IPS-20b (cell line): Measurements from ENCODE around the gene HECTD4.
"Not testable (repeated sequence)": the region's sequence is repeated elsewhere in the genome, so short reads cannot be mapped to it uniquely, and the experiment has no call there.

Experiments
- H3K27ac ChIP-seq: one replicate; pipeline ENCODE4 v1.5.1; 2013; ENCODE audit warnings: low read length
- H3K27me3 ChIP-seq: 2 replicates; pipeline ENCODE4 v1.6.1; 2013; ENCODE audit warnings: mild to moderate bottlenecking, low read length, inconsistent platforms; ENCODE audit not compliant: insufficient read depth
- H3K36me3 ChIP-seq: 2 replicates; pipeline ENCODE4 v1.6.1; 2013; ENCODE audit warnings: low read depth, mild to moderate bottlenecking, inconsistent platforms, low read length, moderate library complexity; ENCODE audit not compliant: insufficient read depth
- H3K4me1 ChIP-seq: 2 replicates; pipeline ENCODE4 v1.6.1; 2013; ENCODE audit warnings: mild to moderate bottlenecking, control low read depth, inconsistent platforms, low read length, moderate library complexity; ENCODE audit not compliant: insufficient read depth
- H3K4me3 ChIP-seq: 2 replicates; pipeline ENCODE4 v1.5.1; 2013; ENCODE audit warnings: mild to moderate bottlenecking, low read length, inconsistent platforms
- H3K9ac ChIP-seq: 2 replicates; pipeline ENCODE4 v1.6.1; 2013; ENCODE audit warnings: low read depth, mild to moderate bottlenecking, inconsistent platforms, low read length, moderate library complexity
- H3K9me3 ChIP-seq: 2 replicates; pipeline ENCODE4 v1.6.1; 2013; ENCODE audit warnings: mild to moderate bottlenecking, low read depth, low read length, inconsistent platforms; ENCODE audit not compliant: insufficient read depth

HECTD4 gene

GRCh38 chr12:112401054-112401453 is 18.8 kb upstream of the HECTD4 start:
- Histone ChIP-seq H3K4me3 (no peak overlapping the region), H3K27ac (no peak overlapping the region), H3K36me3 (peaks cover 22% of the 10 kb centered on the region), H3K27me3 (no peaks in the 10 kb centered on the region), H3K9me3 (no peaks in the 10 kb centered on the region), H3K4me1 (no peaks in the 10 kb centered on the region), H3K9ac (no peak overlapping the region)

- Histone ChIP-seq H3K9me3 (no peaks in the 10 kb centered on the region), H3K9ac (no peak overlapping the region), H3K27me3 (no peaks in the 10 kb centered on the region)
These were observed 11.1 kb upstream of the HECTD4 start for GRCh38 chr12:112393328-112393727.

GRCh38 chr12:112389922-112390654 is 7.9 kb upstream of the HECTD4 start:
- not testable (repeated sequence) for H3K9me3 ChIP-seq, H3K9ac ChIP-seq, H3K4me1 ChIP-seq, H3K36me3 ChIP-seq, H3K4me3 ChIP-seq, H3K27me3 ChIP-seq, H3K27ac ChIP-seq

More at GRCh38 chr12:112393328-112393727, 11.1 kb upstream of the HECTD4 start:
- H3K4me3 ChIP-seq: no peak overlapping the region
- H3K4me1 ChIP-seq: no peaks in the 10 kb centered on the region
- H3K27ac ChIP-seq: no peak overlapping the region
- H3K36me3 ChIP-seq: no peaks in the 10 kb centered on the region

GRCh38 chr12:112389228-112389627 is 7.0 kb upstream of the HECTD4 start:
- no peak overlapping the region for H3K4me3 ChIP-seq
- no peaks in the 10 kb centered on the region for H3K9me3 ChIP-seq
- H3K4me1 ChIP-seq: no peaks in the 10 kb centered on the region
- H3K36me3 ChIP-seq: no peaks in the 10 kb centered on the region
- H3K27ac ChIP-seq: no peak overlapping the region
- no peak overlapping the region for H3K9ac ChIP-seq
- H3K27me3 ChIP-seq: no peaks in the 10 kb centered on the region

- Histone ChIP-seq H3K36me3 (no peaks in the 10 kb centered on the region), H3K27ac (no peak overlapping the region)
These were observed 4.5 kb upstream of the HECTD4 start for GRCh38 chr12:112386726-112387125.

GRCh38 chr12:112382866-112383265 is 635 bp upstream of the HECTD4 start:
- H3K36me3 ChIP-seq: no peaks in the 10 kb centered on the region
- H3K27ac ChIP-seq: no peak overlapping the region
- no peaks in the 10 kb centered on the region for H3K27me3 ChIP-seq
- no peaks in the 10 kb centered on the region for H3K9me3 ChIP-seq
- H3K9ac ChIP-seq: peak overlapping the region; percentile 38; the same call in 1 of the 2 replicates
- no peaks in the 10 kb centered on the region for H3K4me1 ChIP-seq
- peak overlapping the region; percentile 59; the same call in 1 of the 2 replicates for H3K4me3 ChIP-seq

More at GRCh38 chr12:112386726-112387125, 4.5 kb upstream of the HECTD4 start:
- H3K9me3 ChIP-seq: no peaks in the 10 kb centered on the region
- no peak overlapping the region for H3K9ac ChIP-seq
- H3K4me3 ChIP-seq: no peak overlapping the region
- no peaks in the 10 kb centered on the region for H3K4me1 ChIP-seq
- no peaks in the 10 kb centered on the region for H3K27me3 ChIP-seq

DNA sequence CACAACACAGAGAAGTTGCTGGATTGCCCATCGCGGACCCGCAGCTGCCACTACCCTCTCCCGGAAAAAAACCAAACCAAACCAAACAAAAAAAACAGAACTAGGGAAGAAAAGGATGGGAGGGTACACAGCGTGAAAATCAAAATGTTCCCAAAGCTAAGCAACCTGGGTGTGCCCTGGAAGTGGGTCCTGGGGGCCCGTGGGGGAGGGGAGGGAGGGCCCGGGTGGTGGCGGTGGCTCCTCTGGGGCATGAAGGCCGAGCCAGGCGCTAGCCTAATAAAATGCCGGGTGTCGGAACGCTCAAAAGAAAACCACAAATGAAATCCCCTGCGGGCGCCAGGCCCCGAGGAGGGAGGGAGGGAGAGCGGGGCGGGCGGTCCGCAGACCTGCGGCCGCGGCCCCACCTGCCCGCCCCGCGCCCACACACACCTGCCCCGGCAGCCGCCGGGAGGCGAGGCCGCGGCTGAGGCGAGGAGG is 787 bp downstream of the HECTD4 start:
- Histone ChIP-seq H3K9me3 (no peaks in the 10 kb centered on the region), H3K9ac (peak overlapping the region; percentile 76; the same call in 1 of the 2 replicates), H3K36me3 (no peaks in the 10 kb centered on the region)

GRCh38 chr12:112380663-112381405 is 1.4 kb downstream of the HECTD4 start:
- Histone ChIP-seq H3K4me3 (peak overlapping the region; percentile 88), H3K4me1 (no peaks in the 10 kb centered on the region), H3K27me3 (no peaks in the 10 kb centered on the region), H3K9me3 (no peaks in the 10 kb centered on the region), H3K36me3 (no peaks in the 10 kb centered on the region), H3K9ac (peak overlapping the region; percentile 76; the same call in 1 of the 2 replicates), H3K27ac (no peak overlapping the region)

More for the DNA sequence above, 787 bp downstream of the HECTD4 start:
- Histone ChIP-seq H3K27ac (no peak overlapping the region), H3K4me1 (no peaks in the 10 kb centered on the region), H3K4me3 (peak overlapping the region; percentile 88), H3K27me3 (no peaks in the 10 kb centered on the region)

GRCh38 chr12:112375105-112375504 is 7.1 kb downstream of the HECTD4 start:
- no peaks in the 10 kb centered on the region for H3K9me3 ChIP-seq
- no peaks in the 10 kb centered on the region for H3K36me3 ChIP-seq
- no peaks in the 10 kb centered on the region for H3K4me1 ChIP-seq
- no peak overlapping the region for H3K27ac ChIP-seq
- H3K9ac ChIP-seq: no peak overlapping the region
- H3K4me3 ChIP-seq: no peak overlapping the region
- no peaks in the 10 kb centered on the region for H3K27me3 ChIP-seq

GRCh38 chr12:112374166-112374740 is 8.0 kb downstream of the HECTD4 start:
- Histone ChIP-seq H3K4me1 (no peaks in the 10 kb centered on the region), H3K27ac (no peak overlapping the region), H3K27me3 (no peaks in the 10 kb centered on the region), H3K36me3 (no peaks in the 10 kb centered on the region), H3K4me3 (no peak overlapping the region), H3K9ac (no peak overlapping the region), H3K9me3 (no peaks in the 10 kb centered on the region)

DNA sequence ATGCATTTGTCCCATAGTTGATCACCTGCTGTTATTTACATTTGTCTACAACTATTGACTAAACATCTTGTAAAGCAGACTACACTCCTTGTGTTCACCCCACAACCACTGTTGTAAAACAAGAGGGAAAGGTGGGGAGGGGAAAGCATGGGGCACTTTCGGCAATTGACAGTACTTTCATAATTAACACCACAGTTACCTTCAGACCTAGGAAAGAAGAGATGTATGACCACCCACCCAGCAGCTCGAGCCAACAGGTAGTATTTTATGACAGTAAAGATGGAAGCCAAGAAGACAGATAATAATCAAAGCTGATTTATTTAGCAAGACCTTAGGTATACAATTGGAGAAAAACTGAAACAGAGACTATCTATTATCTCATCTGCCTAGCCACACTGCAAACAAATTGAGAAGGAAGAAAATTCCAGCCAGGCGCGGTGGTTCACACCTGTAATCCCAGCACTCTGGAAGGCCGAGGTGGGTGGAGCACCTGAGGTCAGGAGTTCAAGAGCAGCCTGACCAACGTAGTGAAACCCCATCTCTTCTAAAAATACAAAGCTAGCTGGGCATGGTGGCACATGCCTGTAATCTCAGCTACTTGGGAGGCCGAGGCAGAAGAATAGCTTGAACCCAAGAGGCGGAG is 11.2 kb downstream of the HECTD4 start:
- Histone ChIP-seq H3K9me3 (no peaks in the 10 kb centered on the region), H3K9ac (no peak overlapping the region), H3K27ac (no peak overlapping the region), H3K27me3 (no peaks in the 10 kb centered on the region), H3K4me3 (no peak overlapping the region), H3K4me1 (peaks cover 6% of the 10 kb centered on the region; the same call in 1 of the 2 replicates), H3K36me3 (no peaks in the 10 kb centered on the region)
